HG02852 (cell line): ENCODE data around the gene AGO4.
"Not testable (repeated sequence)": the region's sequence is repeated elsewhere in the genome, so short reads cannot be mapped to it uniquely, and the experiment has no call there.

Experiments
- ATAC-seq: cut with Tn5 transposase; IDR thresholded peaks from one replicate; pipeline ENCODE4 v1.9.1; 2021; ENCODE audit warnings: mild to moderate bottlenecking, moderate library complexity; ENCODE audit not compliant: unreplicated experiment

Gene AGO4

GRCh38 chr1:35810096-35810881 is 2.5 kb downstream of the AGO4 start:
- ATAC-seq = no peak

- not testable (repeated sequence) for ATAC-seq
Measured at GRCh38 chr1:35812754-35813153, 4.9 kb downstream of the AGO4 start.

- no peak for ATAC-seq
Measured at GRCh38 chr1:35825255-35825654, 17.4 kb downstream of the AGO4 start.

- ATAC-seq = no peak
Measured at GRCh38 chr1:35832276-35832905, 24.6 kb downstream of the AGO4 start.

- ATAC-seq = no peak
Measured at GRCh38 chr1:35833395-35833794, 25.6 kb downstream of the AGO4 start.

GRCh38 chr1:35834218-35834617 is 26.4 kb downstream of the AGO4 start:
- no peak for ATAC-seq

GRCh38 chr1:35835398-35835797 is 27.6 kb downstream of the AGO4 start:
- no peak for ATAC-seq

GRCh38 chr1:35836734-35837133 is 28.9 kb downstream of the AGO4 start:
- no peak for ATAC-seq

- no peak for ATAC-seq
Measured at GRCh38 chr1:35838693-35839245, 31.0 kb downstream of the AGO4 start.

- no peak for ATAC-seq
Measured at GRCh38 chr1:35844826-35845225, 37.0 kb downstream of the AGO4 start.

GRCh38 chr1:35845766-35846165 is 38.0 kb downstream of the AGO4 start:
- ATAC-seq = no peak

GRCh38 chr1:35847935-35848565 is 40.2 kb downstream of the AGO4 start:
- no peak for ATAC-seq

GRCh38 chr1:35850051-35850450 is 42.2 kb downstream of the AGO4 start:
- ATAC-seq = no peak

- no peak for ATAC-seq
Measured at GRCh38 chr1:35850716-35851115, 42.9 kb downstream of the AGO4 start.

GRCh38 chr1:35851132-35851869 is 43.5 kb downstream of the AGO4 start:
- ATAC-seq = no peak

- ATAC-seq = no peak
Measured at GRCh38 chr1:35852241-35852640, 44.4 kb downstream of the AGO4 start.

- no peak for ATAC-seq
Measured at GRCh38 chr1:35854989-35855700, 47.3 kb downstream of the AGO4 start.

GRCh38 chr1:35856964-35857363 is 49.1 kb downstream of the AGO4 start:
- no peak for ATAC-seq

GRCh38 chr1:35857830-35858229 is 50.0 kb downstream of the AGO4 start:
- no peak for ATAC-seq

GRCh38 chr1:35860696-35861095 is 52.9 kb downstream of the AGO4 start:
- no peak for ATAC-seq
